Raji (cell line): ENCODE results near the gene C2.

Experiments
- POLR2A ChIP-seq: IDR thresholded peaks from 2 replicates; pipeline ENCODE4 v1.6.1; 2011; ENCODE audit warnings: low read depth, low read length, control low read depth; ENCODE audit not compliant: insufficient read depth

The C2 gene

GRCh38 chr6:31958741-31959739 is 31.5 kb downstream of the C2 start, which contains the start of the genes NELFE and SKIC2:
Gene NELFE (minus strand): TSS chr6:31958971. CDS start chr6:31958446, 525 bp downstream.
Gene SKIC2 (plus strand): TSS chr6:31959175. CDS start chr6:31959193, 18 bp downstream.
- TF ChIP-seq POLR2A, result peak; percentile 86

- no peak for TF ChIP-seq POLR2A
Observed at GRCh38 chr6:31961616-31962015, 34.1 kb downstream of the C2 start.

DNA sequence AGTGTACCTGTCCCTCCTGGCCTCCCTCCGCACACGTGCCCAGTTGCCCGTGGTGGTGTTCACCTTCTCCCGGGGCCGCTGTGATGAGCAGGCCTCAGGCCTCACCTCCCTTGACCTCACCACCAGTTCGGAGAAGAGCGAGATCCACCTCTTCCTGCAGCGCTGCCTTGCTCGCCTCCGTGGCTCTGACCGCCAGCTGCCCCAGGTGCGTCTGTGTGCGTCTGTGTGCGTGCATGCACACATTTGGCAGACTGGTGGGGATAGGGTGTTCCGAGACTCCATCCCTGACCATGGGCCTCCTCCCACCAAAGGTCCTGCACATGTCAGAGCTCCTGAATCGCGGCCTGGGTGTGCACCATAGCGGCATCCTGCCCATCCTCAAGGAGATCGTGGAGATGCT is 36.4 kb downstream of the C2 start:
- TF ChIP-seq POLR2A, result no peak

- no peak for TF ChIP-seq POLR2A
Observed at GRCh38 chr6:31965700-31966099, 38.2 kb downstream of the C2 start.

DNA sequence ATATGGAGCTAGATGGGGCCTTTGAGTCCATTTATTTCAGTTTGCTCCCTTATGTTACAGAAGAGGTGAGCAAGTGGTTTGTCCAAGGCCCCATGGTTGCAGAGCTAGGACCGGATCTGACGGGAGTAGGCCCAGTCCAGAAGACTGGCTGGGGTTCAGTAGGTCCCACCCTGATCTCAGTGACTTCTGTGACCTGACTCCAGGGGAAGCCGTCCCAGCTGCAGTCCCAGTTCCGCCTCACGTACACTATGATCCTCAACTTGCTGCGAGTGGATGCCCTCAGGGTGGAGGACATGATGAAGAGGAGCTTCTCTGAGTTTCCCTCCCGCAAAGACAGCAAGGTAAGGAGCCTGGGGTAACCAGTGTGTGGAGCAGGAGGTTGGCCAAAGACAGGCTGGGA is 39.0 kb downstream of the C2 start:
- TF ChIP-seq POLR2A, result no peak

DNA sequence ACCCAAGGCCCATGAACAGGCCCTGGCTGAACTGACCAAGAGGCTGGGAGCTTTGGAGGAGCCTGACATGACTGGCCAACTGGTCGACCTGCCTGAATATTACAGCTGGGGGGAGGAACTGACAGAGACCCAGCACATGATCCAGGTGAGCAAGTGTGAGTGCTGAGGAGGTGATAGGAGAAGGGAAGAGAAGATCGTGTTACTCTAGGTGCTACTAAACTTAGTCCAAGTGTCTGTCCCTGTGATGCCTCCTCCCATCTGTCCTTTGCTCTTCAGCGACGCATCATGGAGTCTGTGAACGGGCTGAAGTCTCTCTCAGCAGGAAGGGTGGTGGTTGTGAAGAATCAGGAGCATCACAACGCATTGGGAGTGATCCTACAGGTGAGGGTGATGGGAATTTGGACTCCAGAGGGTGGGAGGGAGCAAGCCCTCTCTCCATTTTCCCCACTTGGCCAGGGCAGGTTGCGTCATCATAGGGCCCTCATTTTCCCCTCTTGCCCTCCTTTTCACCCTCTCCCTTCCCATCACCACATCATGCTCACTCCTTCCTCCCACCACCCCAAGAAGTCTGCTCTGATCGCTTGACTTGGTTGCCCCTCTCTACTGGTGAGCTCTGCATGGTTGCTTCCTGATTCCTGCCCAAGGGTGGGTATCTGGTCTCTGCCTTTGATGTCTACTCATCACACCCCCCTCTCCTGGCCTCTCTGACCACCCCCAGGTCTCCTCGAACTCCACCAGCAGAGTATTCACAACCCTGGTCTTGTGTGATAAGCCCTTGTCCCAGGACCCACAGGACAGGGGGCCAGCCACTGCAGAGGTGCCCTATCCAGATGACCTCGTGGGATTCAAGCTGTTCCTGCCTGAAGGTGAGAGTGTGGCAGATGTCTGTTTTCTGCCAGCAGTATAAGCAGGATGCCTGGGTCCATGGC is 39.7 kb downstream of the C2 start:
- no peak for TF ChIP-seq POLR2A

DNA sequence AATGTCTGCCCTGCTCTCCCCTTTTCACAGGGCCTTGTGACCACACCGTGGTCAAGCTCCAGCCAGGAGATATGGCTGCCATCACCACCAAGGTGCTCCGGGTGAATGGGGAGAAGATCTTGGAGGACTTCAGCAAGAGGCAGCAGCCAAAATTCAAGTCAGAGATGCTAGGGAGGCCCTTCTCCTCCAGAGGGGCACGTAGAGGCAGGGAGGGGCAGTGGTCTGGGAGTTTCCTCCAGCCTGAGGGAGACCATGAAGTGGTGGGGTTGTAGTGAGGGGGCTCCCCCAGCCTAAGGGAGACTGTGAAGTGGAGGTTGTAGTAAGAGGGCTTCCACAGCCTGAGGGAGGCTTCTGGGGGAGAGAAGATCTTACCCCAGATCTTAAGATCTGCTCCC is 40.4 kb downstream of the C2 start:
- TF ChIP-seq POLR2A, result no peak

- no peak for TF ChIP-seq POLR2A
Observed at GRCh38 chr6:31968326-31968725, 40.8 kb downstream of the C2 start.

GRCh38 chr6:31968791-31969711 is 41.5 kb downstream of the C2 start:
- TF ChIP-seq POLR2A, result no peak

GRCh38 chr6:31969712-31970603 is 42.4 kb downstream of the C2 start:
- no peak for TF ChIP-seq POLR2A

DNA sequence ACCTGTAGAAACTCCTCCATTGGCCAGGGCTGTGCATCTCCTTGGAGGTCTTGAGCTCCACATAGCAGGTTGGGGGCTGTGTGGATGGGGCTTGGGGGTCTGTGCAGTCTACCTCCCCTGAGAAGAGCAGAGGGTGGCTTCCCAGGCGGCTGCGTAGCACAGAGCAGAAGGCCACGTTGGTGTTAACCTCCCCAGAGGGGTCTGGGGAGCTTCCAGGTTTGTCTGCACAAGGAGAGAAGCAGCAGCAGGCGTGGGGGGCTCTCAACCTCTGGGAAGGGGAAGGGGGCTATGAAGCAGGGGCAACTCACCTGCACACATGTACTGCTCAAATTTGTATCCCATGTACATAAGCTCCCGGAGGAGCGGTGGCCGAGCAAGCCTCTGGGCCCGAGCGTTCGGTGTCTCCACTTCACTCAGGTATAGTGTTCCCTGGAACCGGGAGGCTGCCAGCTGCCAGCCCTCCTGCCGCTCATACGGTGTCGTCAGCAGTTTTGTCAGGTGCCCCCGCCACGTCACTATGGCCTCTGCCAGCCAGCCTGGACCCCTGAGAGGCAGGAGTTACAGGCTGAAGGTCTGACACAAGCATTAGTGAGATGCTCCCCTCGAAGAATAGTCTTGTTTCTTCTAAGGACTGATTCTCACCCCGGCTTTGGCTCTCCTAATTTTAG is 43.2 kb downstream of the C2 start:
- no peak for TF ChIP-seq POLR2A

DNA sequence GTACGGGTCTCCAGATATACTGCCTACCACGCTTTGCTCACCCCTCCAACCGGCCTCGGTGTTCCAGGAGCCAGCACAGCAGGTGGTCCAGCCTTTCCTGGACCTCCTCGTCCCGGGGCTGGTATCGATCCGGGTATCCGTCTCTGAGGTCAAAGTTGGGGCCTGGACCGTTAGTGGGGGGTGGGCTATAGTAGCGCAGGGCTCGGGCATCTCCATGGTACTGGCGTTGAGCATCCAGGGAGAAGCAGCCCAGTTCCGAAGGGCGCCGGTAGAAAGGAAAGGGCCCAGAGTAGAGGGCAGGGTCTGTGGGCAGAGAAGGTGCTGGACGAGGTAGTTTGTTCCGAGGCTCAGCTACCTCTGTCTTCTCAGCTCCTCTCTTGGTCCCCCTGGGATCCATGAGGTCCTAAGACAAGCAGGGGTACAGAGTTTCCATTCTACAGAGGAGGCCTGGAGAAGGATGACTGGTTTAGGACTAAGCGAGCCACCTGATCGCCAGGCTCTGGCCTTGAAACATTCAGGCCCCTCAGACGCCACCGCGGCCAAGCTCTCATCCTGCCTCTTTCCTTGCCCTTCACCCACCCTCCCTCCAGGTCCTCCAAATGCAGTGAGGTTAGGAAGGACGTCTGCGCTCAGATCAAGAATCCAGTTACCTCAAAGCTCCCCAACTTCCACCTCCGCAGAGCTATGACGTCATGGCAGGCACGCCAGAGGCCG is 43.9 kb downstream of the C2 start:
- TF ChIP-seq POLR2A, result no peak
